ENCODE data around the gene ZNF574. TPM values are rescaled to one million over a fixed set of nuclear protein-coding genes. Genes with fewer than 3 reads are reported as not detected.

Gene ZNF574
- total and polyA plus RNA-seq, 2 donors (not counting 3 experiments of a cell fraction or from before 2014, with no cell fraction given) = 13.6 to 15.3 TPM

- intact Hi-C loops (cut with micrococcal nuclease) = no loop called here
- no TSS peak for BruUV-seq (replicated peaks)
- Histone ChIP-seq H4K20me1 (replicated peaks; ENCODE audit: control insufficient read depth, extremely low read depth, insufficient read depth, low read length) (no peaks in the 10 kb centered on the region), H3K27me3 (ENCODE audit: control insufficient read depth in 2 of 2, insufficient read depth in 2 of 2, low read length in 2 of 2) (peaks cover 0 to 2% of the 10 kb centered on the region in 2 experiments), H3K36me3 (ENCODE audit: control insufficient read depth in 2 of 2, extremely low read depth in 1 of 2, insufficient read depth in 2 of 2, low read length in 2 of 2) (no peaks in the 10 kb centered on the region), H3K4me3 (replicated peaks in 1 of 3; ENCODE audit: insufficient read depth in 1 of 3, low read depth in 1 of 3, low read length in 3 of 3) (no peak overlapping the region), H3K4me1 (ENCODE audit: control insufficient read depth, extremely low read depth, insufficient read depth, low read length) (no peaks in the 10 kb centered on the region), H3K27ac (ENCODE audit: insufficient read depth, low read depth, low read length) (no peak overlapping the region), H3K9ac (replicated peaks; ENCODE audit: extremely low read depth, insufficient read depth, low read length) (no peak overlapping the region), H2AFZ (ENCODE audit: low read depth, low read length) (no peak overlapping the region), H3K9me3 (replicated peaks; ENCODE audit: control insufficient read depth, insufficient read depth, low read length) (no peaks in the 10 kb centered on the region), H3K79me2 (ENCODE audit: control insufficient read depth, insufficient read depth, low read length) (no peaks in the 10 kb centered on the region), H3K9me1 (replicated peaks; ENCODE audit: control insufficient read depth, extremely low read depth, insufficient read depth, low read length) (no peaks in the 10 kb centered on the region), H3K4me2 (ENCODE audit: insufficient read depth, low read length) (no peak overlapping the region)
- TF ChIP-seq MYC (IDR thresholded peaks at IDR 0.05; ENCODE audit: low read depth, low read length) = no peak
- no peak for TF ChIP-seq JUN (IDR thresholded peaks at IDR 0.05; ENCODE audit: borderline replicate concordance, insufficient read depth, insufficient read length, low read depth)
- TF ChIP-seq FOS (IDR thresholded peaks at IDR 0.05; ENCODE audit: borderline replicate concordance, insufficient read depth, low read length) = no peak
- TF ChIP-seq POLR2A (IDR thresholded peaks at IDR 0.05; ENCODE audit: low read depth, low read length) = no peak
- TF ChIP-seq POLR2AphosphoS5 (IDR thresholded peaks at IDR 0.05; ENCODE audit: insufficient read depth, low read depth, low read length) = no peak
- no peak for TF ChIP-seq MAX (IDR thresholded peaks at IDR 0.05; ENCODE audit: insufficient read depth, insufficient read length)
- TF ChIP-seq EZH2 (IDR thresholded peaks at IDR 0.05; ENCODE audit: borderline replicate concordance, low read depth, low read length, severe bottlenecking) = no peak
- TF ChIP-seq GATA2 (IDR thresholded peaks at IDR 0.05; ENCODE audit: insufficient read depth, insufficient read length, low read depth, low read length) = no peak
- no peak for TF ChIP-seq CTCF (IDR thresholded peaks at IDR 0.05; ENCODE audit: extremely low read depth in 1 of 2, insufficient read depth in 1 of 2, low read depth in 1 of 2, low read length in 2 of 2)
- ChIA-PET CTCF (interaction anchor here (1.4 kb wide), 1 partner anchor 25 kb away, joined by 4 read pairs; no protein-coding TSS in a partner anchor), POLR2A (no interaction called here)
- no peak for FAIRE-seq
- DNase-seq (ENCODE audit: low read depth, low spot score) = no peak
- dilution Hi-C loops (cut with MboI; ENCODE audit: extremely low pct_ligation_motif_present, low sequenced_read_pairs) = no loop called here
Observed at GRCh38 chr19:42060117-42060516, 15.8 kb upstream of the ZNF574 start.

Data from endothelial cell of umbilical vein (primary cell).